Smooth muscle cell of the umbilical artery (primary cell): Measurements from ENCODE around the gene UBE4A. TPM values are rescaled to one million over a fixed set of nuclear protein-coding genes. Genes with fewer than 3 reads are reported as not detected.

Source experiments
- total RNA-seq: library from RNA; depleted of rRNA; stranded (reverse); fragments of >200 nt; gene quantifications from 2 replicates; pipeline ENCODE4 v1.2.3, GENCODE V29; 2014

Gene UBE4A
- 37.4 and 42.0 TPM in 2 replicates for total RNA-seq

GRCh38 chr11:118359295-118359958 is at the start of gene UBE4A:
Gene UBE4A, plus strand, starts transcription at chr11:118359600. Its CDS starts 5,481 bp downstream, at chr11:118365081.

GRCh38 chr11:118342503-118343161 is 16.8 kb upstream of the UBE4A start, which contains the start of gene CD3D:
Gene CD3D, minus strand, starts transcription at chr11:118342705. Its CDS starts 98 bp downstream, at chr11:118342607.

GRCh38 chr11:118343981-118344515 is 15.4 kb upstream of the UBE4A start, which contains the start of gene CD3G:
Gene CD3G, plus strand, starts transcription at chr11:118344344. Its CDS starts 80 bp downstream, at chr11:118344424.

GRCh38 chr11:118401151-118401879 is 41.9 kb downstream of the UBE4A start, which contains the start of gene ATP5MG:
Gene ATP5MG, plus strand, starts transcription at chr11:118401606. Its CDS starts 60 bp downstream, at chr11:118401666.

GRCh38 chr11:118435893-118436624 is 76.7 kb downstream of the UBE4A start, which contains the start of gene KMT2A:
Gene KMT2A, plus strand, starts transcription at chr11:118436492. Its CDS starts 21 bp downstream, at chr11:118436513.

Other genes with a start within 250 kb of the UBE4A start
- under 0.01 and 0.09 TPM in 2 replicates for gene SCN4B, start 206.8 kb upstream of the UBE4A start, total RNA-seq
- gene SCN2B, start 183.0 kb upstream of the UBE4A start, total RNA-seq = under 0.01 TPM in 1 of 2 replicates, not detected in the other
- not detected in 2 replicates for gene JAML, start 134.6 kb upstream of the UBE4A start, total RNA-seq
- gene MPZL3, start 107.2 kb upstream of the UBE4A start, total RNA-seq = 0.89 and 1.1 TPM in 2 replicates
- gene MPZL2, start 95.3 kb upstream of the UBE4A start, total RNA-seq = 1.2 TPM in 1 of 2 replicates, not detected in the other
- gene CD3E, start 54.9 kb upstream of the UBE4A start, total RNA-seq = not detected in 2 replicates
- gene CD3D, start 16.9 kb upstream of the UBE4A start, total RNA-seq = not detected in 2 replicates
- not detected in 2 replicates for gene CD3G, start 15.3 kb upstream of the UBE4A start, total RNA-seq
- 24.6 and 34.7 TPM in 2 replicates for gene ATP5MG, start 42.0 kb downstream of the UBE4A start, total RNA-seq
- gene KMT2A, start 76.9 kb downstream of the UBE4A start, total RNA-seq = 27.3 and 55.5 TPM in 2 replicates
- 0.59 and 1.2 TPM in 2 replicates for gene TTC36, start 167.9 kb downstream of the UBE4A start, total RNA-seq
- gene TMEM25, start 171.6 kb downstream of the UBE4A start, total RNA-seq = 23.2 and 40.3 TPM in 2 replicates
- gene IFT46, start 206.3 kb downstream of the UBE4A start, total RNA-seq = 18.2 and 24.3 TPM in 2 replicates
- gene ARCN1, start 212.8 kb downstream of the UBE4A start, total RNA-seq = 201 and 317 TPM in 2 replicates
- gene PHLDB1, start 248.0 kb downstream of the UBE4A start, total RNA-seq = 96.2 and 140 TPM in 2 replicates